SK-N-SH (cell line): Measurements from ENCODE around the gene SLC7A6OS. TPM values are rescaled to one million over a fixed set of nuclear protein-coding genes. Genes with fewer than 3 reads are reported as not detected.

Experiments
- CTCF ChIA-PET: fragments of 300-600, 350-600 bp; formaldehyde crosslinking; extraction: SDS; loops from one replicate; lab custom pipeline; 2021; lab: Yijun Ruan, JAX
- POLR2A ChIA-PET: fragments of 350-600 bp; sonication (Branson Sonifier 250); formaldehyde crosslinking; extraction: SDS; loops from one replicate; lab custom pipeline; 2020; ENCODE audit warnings: antibody characterized with exemption, inconsistent platforms; lab: Yijun Ruan, JAX
- DNase-seq: peaks from one replicate; pipeline ENCODE4 v3.0.0; 2012
- H2AFZ ChIP-seq: fragments of 200-600 bp; sonication (generic); 2 replicates; pipeline ENCODE4 v1.8.1; 2016; ENCODE audit warnings: antibody characterized with exemption, mild to moderate bottlenecking, low read depth
- H3F3A ChIP-seq: fragments of 200-600 bp; sonication (generic); replicated peaks from 2 replicates; pipeline ENCODE3; 2016; ENCODE audit warnings: antibody characterized with exemption, mild to moderate bottlenecking; ENCODE audit not compliant: insufficient read depth
- H3K27ac ChIP-seq, 2 experiments: fragments of 200-500 bp in 1 of 2; fragments of 200-600 bp in 1 of 2; sonication (Bioruptor generic) in 1 of 2; sonication (generic), shearing (Covaris generic) in 1 of 2; 2 replicates each; pipeline versions ENCODE4 v1.5.1 to v1.6.1; 2014 to 2016; ENCODE audit warnings: low read depth in 2 of 2, inconsistent platforms in 1 of 2, low read length in 1 of 2, mild to moderate bottlenecking in 1 of 2, mixed read lengths in 1 of 2
- H3K27me3 ChIP-seq: fragments of 200-600 bp; sonication (generic), shearing (Covaris generic); 2 replicates; pipeline ENCODE4 v1.6.1; 2016; ENCODE audit warnings: mixed run types; ENCODE audit not compliant: insufficient read depth
- H3K36me3 ChIP-seq, 2 experiments: fragments of 200-500 bp in 1 of 2; fragments of 200-600 bp in 1 of 2; sonication (Bioruptor generic) in 1 of 2; sonication (generic) in 1 of 2; replicated peaks in 1 of 2; 2 replicates each; pipeline versions ENCODE3 to v1.5.1; 2014 to 2016; ENCODE audit warnings: low read length in 1 of 2, mild to moderate bottlenecking in 1 of 2; ENCODE audit not compliant: insufficient read depth in 2 of 2, control insufficient read depth in 1 of 2
- H3K4me1 ChIP-seq, 2 experiments: fragments of 200-500 bp in 1 of 2; fragments of 200-600 bp in 1 of 2; sonication (Bioruptor generic) in 1 of 2; sonication (generic), shearing (Covaris generic) in 1 of 2; 2 replicates each; pipeline versions ENCODE4 v1.5.1 to v1.6.1; 2014 to 2016; ENCODE audit warnings: low read depth in 1 of 2, low read length in 1 of 2, mixed run types in 1 of 2; ENCODE audit not compliant: insufficient read depth in 2 of 2, control insufficient read depth in 1 of 2
- H3K4me2 ChIP-seq: fragments of 200-600 bp; sonication (generic), shearing (Covaris generic); 2 replicates; pipeline ENCODE4 v1.6.1; 2017; ENCODE audit warnings: mixed run types
- H3K4me3 ChIP-seq, 2 experiments: fragments of 200-500 bp in 1 of 2; fragments of 200-600 bp in 1 of 2; sonication (Bioruptor generic) in 1 of 2; sonication (generic), shearing (Covaris generic) in 1 of 2; 2 replicates each; pipeline versions ENCODE4 v1.5.1 to v1.8.1; 2014 to 2016; ENCODE audit warnings: low read depth in 2 of 2, inconsistent platforms in 1 of 2, low read length in 1 of 2, mild to moderate bottlenecking in 1 of 2, mixed read lengths in 1 of 2, moderate library complexity in 1 of 2
- H3K79me2 ChIP-seq: fragments of 200-600 bp; sonication (generic); 2 replicates; pipeline ENCODE4 v1.8.1; 2017; ENCODE audit warnings: mild to moderate bottlenecking; ENCODE audit not compliant: insufficient read depth
- H3K9ac ChIP-seq: fragments of 200-600 bp; sonication (generic); 2 replicates; pipeline ENCODE4 v1.6.1; 2017; ENCODE audit warnings: mixed run types
- H3K9me2 ChIP-seq: fragments of 200-600 bp; sonication (generic); 2 replicates; pipeline ENCODE4 v1.6.1; 2017; ENCODE audit warnings: mixed run types
- H3K9me3 ChIP-seq: fragments of 200-600 bp; sonication (generic); 2 replicates; pipeline ENCODE4 v1.6.1; 2017; ENCODE audit warnings: mixed run types, mild to moderate bottlenecking, moderate library complexity
- H4K20me1 ChIP-seq: fragments of 200-600 bp; sonication (generic); 2 replicates; pipeline ENCODE4 v1.6.1; 2017; ENCODE audit warnings: mild to moderate bottlenecking, mixed run types; ENCODE audit not compliant: insufficient read depth
- MEF2A ChIP-seq: IDR thresholded peaks from 2 replicates; pipeline ENCODE4 v1.4.0; 2012; ENCODE audit warnings: low read depth, borderline replicate concordance
- PBX3 ChIP-seq: IDR thresholded peaks from 2 replicates; pipeline ENCODE4; 2012
- SIN3A ChIP-seq: IDR thresholded peaks from 2 replicates; pipeline ENCODE4 v1.6.1; 2012; ENCODE audit warnings: low read depth, mild to moderate bottlenecking, low read length, moderate library complexity, borderline replicate concordance
- TCF12 ChIP-seq: IDR thresholded peaks from 2 replicates; pipeline ENCODE4 v1.4.0; 2012
- WGBS: methylation state at CpG from one replicate; pipeline ENCODE4 v1.1.6; 2017; ENCODE audit warnings: low lambda C conversion rate; 5-methylcytosine and 5-hydroxymethylcytosine counted together
- polyA plus RNA-seq, 3 experiments: library from polyadenylated mRNA; depleted of rRNA; stranded (reverse); fragments of >200 nt; gene quantifications; 2 replicates each; pipeline ENCODE4 v1.2.3, GENCODE V29; 2012

The SLC7A6OS gene
- polyA plus RNA-seq, 1 of the 3 experiments (the other 2 are of a cell fraction): 6.6 TPM

- Histone ChIP-seq H3K36me3 (peaks cover 3 to 8% of the 10 kb centered on the region in 2 experiments), H3F3A (no peaks in the 10 kb centered on the region), H3K79me2 (peaks cover 84% of the 10 kb centered on the region), H3K27ac (no peak overlapping the region), H3K4me2 (no peak overlapping the region), H3K9me2 (no peaks in the 10 kb centered on the region), H3K9me3 (no peaks in the 10 kb centered on the region), H3K4me1 (no peaks in the 10 kb centered on the region; a peak in 1 of 4 replicates), H3K27me3 (no peaks in the 10 kb centered on the region), H2AFZ (no peak overlapping the region), H4K20me1 (peaks cover 21% of the 10 kb centered on the region), H3K9ac (no peak overlapping the region), H3K4me3 (no peak overlapping the region)
- ChIA-PET POLR2A (no interaction called here), CTCF (interaction anchor here (1.4 to 2.0 kb wide), 2 partner anchors 10 to 12 kb away, joined by 4 to 10 read pairs; partner anchors contain the start of gene SLC7A6)
- no peak for TF ChIP-seq SIN3A
- TF ChIP-seq PBX3: no peak
- WGBS: 92% methylated on average over 5 of the region's 8 CpGs
- DNase-seq: no peak
These were observed 36.9 kb downstream of the SLC7A6OS start for GRCh38 chr16:68273896-68274295.

DNA sequence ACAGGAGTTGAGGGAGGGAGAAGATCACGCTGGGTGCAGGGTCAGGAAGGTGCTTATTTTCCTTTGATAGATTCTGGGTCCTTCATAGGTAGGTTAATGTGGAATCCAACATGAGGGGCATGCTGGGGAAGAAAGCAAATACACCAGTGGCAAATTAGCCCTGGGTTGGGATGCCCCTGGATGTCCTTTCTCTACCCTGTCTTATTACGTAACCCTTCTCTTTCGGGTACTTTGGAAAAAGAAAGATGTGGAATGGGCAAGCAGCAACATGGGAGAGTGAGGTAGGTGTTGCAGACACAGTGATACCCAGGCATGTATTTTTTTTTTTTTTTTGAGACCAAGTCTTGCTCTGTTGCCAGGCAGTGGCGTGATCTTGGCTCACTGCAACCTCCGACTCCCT, 37.3 kb downstream of the SLC7A6OS start:
- 94% methylated on average over 5 of the region's 5 CpGs for WGBS
- no peak overlapping the region for H3K9ac ChIP-seq
- no peaks in the 10 kb centered on the region for H3K27me3 ChIP-seq
- H3F3A ChIP-seq: no peaks in the 10 kb centered on the region
- ChIA-PET POLR2A (no interaction called here), CTCF (interaction anchor here (1.0 to 1.8 kb wide), 3 partner anchors 9 to 56 kb away, joined by 4 to 10 read pairs (median 8); partner anchors contain the start of gene SLC7A6)
- DNase-seq: no peak
- no peak overlapping the region for H3K27ac ChIP-seq
- no peak overlapping the region for H3K4me2 ChIP-seq
- no peak overlapping the region for H2AFZ ChIP-seq
- no peaks in the 10 kb centered on the region for H3K9me2 ChIP-seq
- peaks cover 21% of the 10 kb centered on the region for H4K20me1 ChIP-seq
- H3K4me1 ChIP-seq: no peaks in the 10 kb centered on the region; a peak in 1 of 4 replicates
- TF ChIP-seq TCF12: no peak
- H3K4me3 ChIP-seq: no peak overlapping the region
- H3K36me3 ChIP-seq: peaks cover 3 to 8% of the 10 kb centered on the region in 2 experiments
- no peaks in the 10 kb centered on the region for H3K9me3 ChIP-seq
- peaks cover 84% of the 10 kb centered on the region for H3K79me2 ChIP-seq

DNA sequence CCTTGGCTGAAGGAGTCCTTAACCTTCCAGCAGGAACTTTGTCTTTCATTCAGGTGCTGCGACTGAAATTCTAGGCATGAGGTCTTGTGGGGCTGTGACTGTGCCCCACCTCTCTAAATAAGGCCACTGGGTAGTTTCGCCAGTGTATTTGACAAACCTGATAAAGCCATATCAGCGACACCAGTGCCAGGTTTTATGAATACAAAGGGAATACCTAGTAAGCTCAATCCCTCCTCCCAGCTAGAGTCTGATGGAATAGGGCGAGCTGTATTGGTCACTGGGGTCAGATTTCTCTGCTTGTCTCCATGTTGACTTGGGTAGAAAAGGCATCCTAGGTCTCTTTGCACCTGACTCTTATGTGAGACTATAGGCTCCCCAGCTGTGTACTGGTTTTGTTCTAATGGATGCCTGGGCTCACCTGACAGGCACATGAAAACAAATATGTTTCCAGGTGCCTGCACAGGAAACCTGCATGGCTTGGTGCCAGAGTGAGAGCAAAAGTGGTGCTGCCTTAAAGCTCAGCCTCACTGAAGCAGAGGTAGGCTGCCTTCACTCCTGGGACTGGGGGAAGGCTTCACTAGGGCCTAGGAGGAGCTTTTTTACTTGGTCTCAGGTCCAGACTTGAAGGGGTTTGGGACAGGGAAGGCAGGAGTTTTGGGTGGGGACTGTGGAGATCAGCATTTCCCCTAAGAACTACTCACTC, 38.1 kb downstream of the SLC7A6OS start:
- peaks cover 89% of the 10 kb centered on the region for H3K79me2 ChIP-seq

More for the DNA sequence above, 38.1 kb downstream of the SLC7A6OS start:
- no peaks in the 10 kb centered on the region; a peak in 1 of 4 replicates for H3K4me1 ChIP-seq
- no peak overlapping the region for H3K9ac ChIP-seq
- POLR2A ChIA-PET: interaction anchor here (1.4 kb wide), 1 partner anchor 9 kb away, joined by 5 read pairs; the partner anchor contains the start of gene SLC7A6
- H3K9me2 ChIP-seq: no peaks in the 10 kb centered on the region
- H3K36me3 ChIP-seq: peaks cover 8 to 9% of the 10 kb centered on the region in 2 experiments
- no peaks in the 10 kb centered on the region for H3K27me3 ChIP-seq
- no peaks in the 10 kb centered on the region for H3F3A ChIP-seq
- peaks cover 21% of the 10 kb centered on the region for H4K20me1 ChIP-seq
- H3K9me3 ChIP-seq: no peaks in the 10 kb centered on the region
- H2AFZ ChIP-seq: no peak overlapping the region
- DNase-seq: no peak
- H3K4me2 ChIP-seq: no peak overlapping the region
- TF ChIP-seq SIN3A (no peak), MEF2A (no peak)
- CTCF ChIA-PET: interaction anchor here (1.0 to 1.8 kb wide), 4 partner anchors 9 to 57 kb away, joined by 4 to 10 read pairs (median 8); partner anchors contain the start of gene SLC7A6
- WGBS: 97% methylated on average over 4 of the region's 4 CpGs
- H3K4me3 ChIP-seq: no peak overlapping the region
- H3K27ac ChIP-seq: no peak overlapping the region
